ENCODE measurements around the gene NUP88.

Gene NUP88

DNA sequence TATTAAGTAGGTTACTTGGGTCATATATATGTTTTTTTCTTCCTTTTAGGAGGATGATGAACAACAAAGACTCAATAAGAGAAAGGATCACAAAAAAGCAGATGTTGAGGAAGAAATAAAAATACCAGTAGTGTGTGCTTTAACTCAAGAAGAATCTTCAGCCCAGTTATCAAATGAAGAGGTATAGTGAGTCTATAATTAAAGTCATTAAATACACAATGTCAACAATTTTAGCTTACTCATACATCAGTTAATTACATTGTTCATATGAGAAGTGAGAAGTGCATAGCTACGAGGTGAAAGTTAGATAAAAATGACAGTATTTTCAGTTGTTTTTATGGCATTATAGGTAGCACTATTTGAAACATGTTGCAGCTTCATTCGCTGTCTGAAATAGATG is 65.2 kb downstream of the NUP88 start:
- DNase-seq, result no peak

DNA sequence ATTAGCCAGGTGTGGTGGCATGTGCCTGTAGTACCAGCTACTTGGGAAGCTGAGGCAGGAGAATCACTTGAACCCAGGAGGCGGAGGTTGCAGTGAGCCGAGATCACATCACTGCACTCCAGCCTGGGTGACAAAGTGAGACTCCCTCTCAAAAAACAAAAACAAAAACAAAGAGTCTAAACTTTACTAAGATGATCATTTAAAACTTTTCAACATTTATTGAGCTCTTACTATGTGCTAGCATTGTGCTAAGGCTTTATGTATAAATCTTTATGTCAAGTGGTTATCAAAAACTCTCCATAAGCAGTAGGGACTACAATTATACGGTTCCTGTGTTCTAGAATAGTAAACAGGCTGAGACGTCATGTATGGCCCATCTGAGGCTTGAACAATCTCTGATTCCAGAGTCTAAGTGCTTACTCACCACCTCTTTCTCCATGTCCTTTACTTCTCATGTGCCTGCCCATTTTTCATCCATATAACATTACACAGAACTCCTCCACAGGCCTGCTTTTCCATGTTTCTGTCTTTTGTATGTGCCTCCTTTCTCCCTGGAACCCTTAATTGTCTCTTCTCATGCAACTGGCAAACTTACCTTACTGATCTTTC is 66.7 kb downstream of the NUP88 start:
- DNase-seq, result no peak

DNA sequence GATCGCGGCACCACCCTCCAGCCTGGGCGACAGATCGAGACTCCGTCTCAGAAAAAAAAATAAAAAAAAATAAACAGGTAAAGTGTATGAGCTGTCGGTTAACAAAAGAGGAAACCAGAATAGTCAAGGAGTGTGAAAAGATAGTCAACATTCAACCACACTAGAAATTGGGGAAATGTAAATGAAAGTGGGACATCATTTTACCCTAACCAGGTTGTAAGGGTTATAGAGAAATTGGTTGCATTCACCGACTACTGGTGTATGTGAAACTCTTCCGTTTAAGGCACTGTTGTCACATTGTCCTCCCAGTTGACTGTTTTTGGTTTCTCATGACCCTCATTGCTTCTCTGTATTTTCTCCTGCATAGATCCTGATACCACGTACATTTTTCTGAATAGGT is 74.5 kb downstream of the NUP88 start:
- DNase-seq, result no peak

Measured in cerebellar nuclear complex (tissue), 1 donor.